ENCODE results near the gene DPEP2.

The DPEP2 gene

GRCh38 chr16:68022728-68023537, 23.6 kb upstream of the DPEP2 start, which contains the start of the genes DDX28 and DUS2:
TSS of gene DDX28 (minus strand) at chr16:68023232. CDS start at chr16:68023202, 30 bp downstream.
TSS of gene DUS2 (plus strand) at chr16:68023284. CDS start at chr16:68038024, 14,740 bp downstream.
- peak within 1 kb of the TSS; percentile 95 for H3K4me3 ChIP-seq (ENCODE audit: low read length)
- TF ChIP-seq CTCF (IDR thresholded peaks at IDR 0.05; ENCODE audit: low read depth, low read length, poor library complexity, severe bottlenecking) (no peak), EZH2phosphoT487 (IDR thresholded peaks at IDR 0.05; ENCODE audit: borderline replicate concordance, low read length) (no peak)

GRCh38 chr16:68022278-68022727, 23.0 kb upstream of the DPEP2 start:
- H3K9me3 ChIP-seq (ENCODE audit: control insufficient read depth, insufficient read depth, low read length), result no peaks in the 10 kb centered on the region
- H3F3A ChIP-seq (ENCODE audit: control insufficient read depth, insufficient read depth), result 0 out of 2 replicates have a peak, but pooled peaks cover 3% of the 10 kb centered on the region
- H3K4me1 ChIP-seq (ENCODE audit: control insufficient read depth, low read length), result peaks cover 23% of the 10 kb centered on the region
- no peaks in the 10 kb centered on the region for H3K27me3 ChIP-seq (ENCODE audit: control insufficient read depth, low read length)
- H3K9me2 ChIP-seq (replicated peaks; ENCODE audit: control insufficient read depth, low read length), result no peaks in the 10 kb centered on the region
- H3K4me2 ChIP-seq (ENCODE audit: low read length), result peak overlapping the region; percentile 98
- H4K20me1 ChIP-seq (ENCODE audit: control insufficient read depth, insufficient read depth, low read depth, low read length), result peaks cover 5% of the 10 kb centered on the region; the same call in 1 of the 2 replicates
- peak overlapping the region; percentile 36; the same call in 1 of the 2 replicates for H3K27ac ChIP-seq (ENCODE audit: low read depth, low read length)
- peaks cover 55% of the 10 kb centered on the region for H3K79me2 ChIP-seq (ENCODE audit: control insufficient read depth, low read length)
- no peak for TF ChIP-seq CTCF (IDR thresholded peaks at IDR 0.05; ENCODE audit: low read depth, low read length, poor library complexity, severe bottlenecking)
- TF ChIP-seq EZH2phosphoT487 (IDR thresholded peaks at IDR 0.05; ENCODE audit: borderline replicate concordance, low read length), result no peak
- peak overlapping the region; percentile 95 for H3K4me3 ChIP-seq (ENCODE audit: low read length)
- peaks cover 46% of the 10 kb centered on the region for H3K36me3 ChIP-seq (ENCODE audit: control insufficient read depth, low read length)

More at GRCh38 chr16:68022728-68023537, 23.6 kb upstream of the DPEP2 start, which contains the start of the genes DDX28 and DUS2:
- H3K9me2 ChIP-seq (replicated peaks; ENCODE audit: control insufficient read depth, low read length), result no peaks in the 10 kb centered on the region
- H3K79me2 ChIP-seq (ENCODE audit: control insufficient read depth, low read length), result peaks cover 55% of the 10 kb centered on the region
- peaks cover 5% of the 10 kb centered on the region; the same call in 1 of the 2 replicates for H4K20me1 ChIP-seq (ENCODE audit: control insufficient read depth, insufficient read depth, low read depth, low read length)
- H3K4me2 ChIP-seq (ENCODE audit: low read length), result peak within 1 kb of the TSS; percentile 98
- no peaks in the 10 kb centered on the region for H3K27me3 ChIP-seq (ENCODE audit: control insufficient read depth, low read length)
- no peaks in the 10 kb centered on the region for H3K9me3 ChIP-seq (ENCODE audit: control insufficient read depth, insufficient read depth, low read length)
- peak within 1 kb of the TSS; percentile 36 for H3K27ac ChIP-seq (ENCODE audit: low read depth, low read length)
- H3K4me1 ChIP-seq (ENCODE audit: control insufficient read depth, low read length), result peaks cover 23% of the 10 kb centered on the region
- H3F3A ChIP-seq (ENCODE audit: control insufficient read depth, insufficient read depth), result 0 out of 2 replicates have a peak, but pooled peaks cover 3% of the 10 kb centered on the region
- H3K36me3 ChIP-seq (ENCODE audit: control insufficient read depth, low read length), result peaks cover 47% of the 10 kb centered on the region

GRCh38 chr16:68021490-68021889, 22.2 kb upstream of the DPEP2 start:
- Histone ChIP-seq H3K36me3 (ENCODE audit: control insufficient read depth, low read length) (peaks cover 42% of the 10 kb centered on the region), H3F3A (ENCODE audit: control insufficient read depth, insufficient read depth) (0 out of 2 replicates have a peak, but pooled peaks cover 3% of the 10 kb centered on the region), H3K9me3 (ENCODE audit: control insufficient read depth, insufficient read depth, low read length) (no peaks in the 10 kb centered on the region), H3K9me2 (replicated peaks; ENCODE audit: control insufficient read depth, low read length) (no peaks in the 10 kb centered on the region), H3K79me2 (ENCODE audit: control insufficient read depth, low read length) (peaks cover 55% of the 10 kb centered on the region), H3K4me1 (ENCODE audit: control insufficient read depth, low read length) (peaks cover 23% of the 10 kb centered on the region), H3K27me3 (ENCODE audit: control insufficient read depth, low read length) (no peaks in the 10 kb centered on the region), H3K4me2 (ENCODE audit: low read length) (peak overlapping the region; percentile 98), H4K20me1 (ENCODE audit: control insufficient read depth, insufficient read depth, low read depth, low read length) (peaks cover 5% of the 10 kb centered on the region; the same call in 1 of the 2 replicates), H3K4me3 (ENCODE audit: low read length) (peak overlapping the region; percentile 95), H3K27ac (ENCODE audit: low read depth, low read length) (no peak overlapping the region)
- TF ChIP-seq EZH2phosphoT487 (IDR thresholded peaks at IDR 0.05; ENCODE audit: borderline replicate concordance, low read length) (no peak), CTCF (IDR thresholded peaks at IDR 0.05; ENCODE audit: low read depth, low read length, poor library complexity, severe bottlenecking) (no peak)

Measured in DOHH2 (cell line).